Cardiac muscle cell (in vitro differentiated cells and primary cell): ENCODE data around the gene NMRK2. TPM values are rescaled to one million over a fixed set of nuclear protein-coding genes. Genes with fewer than 3 reads are reported as not detected.

Source experiments
- DNase-seq, 2 donors: peaks; one replicate each; pipeline versions ENCODE4 v3.0.0 to v3.0.0-alpha.2; 2010 to 2017; ENCODE audit warnings: low read depth in 1 of 2, low spot score in 1 of 2
- H3K27ac ChIP-seq: fragments of 200-600 bp; sonication (generic); 2 replicates; pipeline ENCODE4 v1.5.1; 2016
- H3K27me3 ChIP-seq: fragments of 200-600 bp; sonication (generic); 2 replicates; pipeline ENCODE4 v1.6.0; 2016; ENCODE audit warnings: control low read depth
- H3K36me3 ChIP-seq: fragments of 200-600 bp; sonication (generic); 2 replicates; pipeline ENCODE4 v1.5.1; 2016; ENCODE audit warnings: control low read depth
- H3K4me1 ChIP-seq: fragments of 200-600 bp; sonication (generic); 2 replicates; pipeline ENCODE4 v1.8.1; 2017; ENCODE audit warnings: low read depth, mild to moderate bottlenecking, mixed run types
- H3K4me3 ChIP-seq: fragments of 200-600 bp; sonication (generic); 2 replicates; pipeline ENCODE4 v1.5.1; 2016; ENCODE audit warnings: mild to moderate bottlenecking
- H3K9me3 ChIP-seq: fragments of 200-600 bp; sonication (generic); 2 replicates; pipeline ENCODE4 v1.5.1; 2017; ENCODE audit warnings: low read depth, mild to moderate bottlenecking, control low read depth
- CTCF ChIP-seq: IDR thresholded peaks from 2 replicates; pipeline ENCODE4 v1.5.1; 2012; ENCODE audit warnings: low read depth, mild to moderate bottlenecking, low read length
- polyA plus RNA-seq: library from polyadenylated mRNA; unstranded; fragments of >200 nt; fragmentation: Nextera tagmentation; extraction: Ambion mirVana; gene quantifications from 2 replicates; pipeline ENCODE4 v1.2.1, GENCODE V29; 2016
- total RNA-seq: library from RNA; depleted of rRNA; stranded (reverse); fragments of >200 nt; gene quantifications from 2 replicates; pipeline ENCODE4 v1.2.3, GENCODE V29; 2016

Gene NMRK2
- total and polyA plus RNA-seq, 2 experiments from 2014 or later, result 32.9 to 39.4 TPM

GRCh38 chr19:3990815-3991117 lies 57.9 kb downstream of the NMRK2 start:
- Histone ChIP-seq H3K4me1 (peaks cover 3% of the 10 kb centered on the region), H3K27ac (no peak overlapping the region), H3K27me3 (no peaks in the 10 kb centered on the region), H3K36me3 (no peaks in the 10 kb centered on the region), H3K9me3 (no peaks in the 10 kb centered on the region), H3K4me3 (no peak overlapping the region)
- DNase-seq, result no peak
- TF ChIP-seq CTCF, result no peak

Other genes starting within 250 kb of the NMRK2 start
- 24.1 and 28.4 TPM in 2 replicates for gene PIP5K1C, start 232.6 kb upstream of the NMRK2 start, total RNA-seq
- 21.0 and 21.8 TPM in 2 replicates for gene PIP5K1C, start 232.6 kb upstream of the NMRK2 start, polyA plus RNA-seq
- 2.8 and 5.2 TPM in 2 replicates for gene TJP3, start 224.7 kb upstream of the NMRK2 start, total RNA-seq
- gene TJP3, start 224.7 kb upstream of the NMRK2 start, polyA plus RNA-seq, result 3.0 and 5.0 TPM in 2 replicates
- gene APBA3, start 171.4 kb upstream of the NMRK2 start, total RNA-seq, result 39.9 and 49.4 TPM in 2 replicates
- 29.4 and 34.3 TPM in 2 replicates for gene APBA3, start 171.4 kb upstream of the NMRK2 start, polyA plus RNA-seq
- 37.9 and 57.8 TPM in 2 replicates for gene MRPL54, start 170.4 kb upstream of the NMRK2 start, total RNA-seq
- 81.5 and 91.2 TPM in 2 replicates for gene MRPL54, start 170.4 kb upstream of the NMRK2 start, polyA plus RNA-seq
- not detected in 2 replicates for gene RAX2, start 160.8 kb upstream of the NMRK2 start, total RNA-seq
- gene RAX2, start 160.8 kb upstream of the NMRK2 start, polyA plus RNA-seq, result not detected in 2 replicates
- 4.9 and 6.9 TPM in 2 replicates for gene MATK, start 146.7 kb upstream of the NMRK2 start, total RNA-seq
- 4.8 and 7.4 TPM in 2 replicates for gene MATK, start 146.7 kb upstream of the NMRK2 start, polyA plus RNA-seq
- 18.8 and 24.2 TPM in 2 replicates for gene ZFR2, start 64.0 kb upstream of the NMRK2 start, total RNA-seq
- 43.0 and 44.7 TPM in 2 replicates for gene ZFR2, start 64.0 kb upstream of the NMRK2 start, polyA plus RNA-seq
- 0.15 and 0.25 TPM in 2 replicates for gene ATCAY, start 52.4 kb upstream of the NMRK2 start, total RNA-seq
- 0.29 and 0.40 TPM in 2 replicates for gene ATCAY, start 52.4 kb upstream of the NMRK2 start, polyA plus RNA-seq
- gene DAPK3, start 38.0 kb downstream of the NMRK2 start, total RNA-seq, result 133 and 157 TPM in 2 replicates
- 72.1 and 90.2 TPM in 2 replicates for gene DAPK3, start 38.0 kb downstream of the NMRK2 start, polyA plus RNA-seq
- 2,213 and 2,849 TPM in 2 replicates for gene EEF2, start 52.4 kb downstream of the NMRK2 start, total RNA-seq
- 316 and 530 TPM in 2 replicates for gene EEF2, start 52.4 kb downstream of the NMRK2 start, polyA plus RNA-seq
- 32.6 and 35.4 TPM in 2 replicates for gene PIAS4, start 74.7 kb downstream of the NMRK2 start, total RNA-seq
- 9.6 and 11.3 TPM in 2 replicates for gene PIAS4, start 74.7 kb downstream of the NMRK2 start, polyA plus RNA-seq
- gene ZBTB7A, start 133.8 kb downstream of the NMRK2 start, total RNA-seq, result 14.6 and 20.5 TPM in 2 replicates
- 17.2 and 18.6 TPM in 2 replicates for gene ZBTB7A, start 133.8 kb downstream of the NMRK2 start, polyA plus RNA-seq
- gene MAP2K2, start 191.1 kb downstream of the NMRK2 start, total RNA-seq, result 220 and 240 TPM in 2 replicates
- 217 and 219 TPM in 2 replicates for gene MAP2K2, start 191.1 kb downstream of the NMRK2 start, polyA plus RNA-seq
- not detected in 2 replicates for gene CREB3L3, start 220.6 kb downstream of the NMRK2 start, total RNA-seq
- gene CREB3L3, start 220.6 kb downstream of the NMRK2 start, polyA plus RNA-seq, result not detected in 2 replicates
- gene SIRT6, start 249.5 kb downstream of the NMRK2 start, total RNA-seq, result 29.5 and 34.2 TPM in 2 replicates
- gene SIRT6, start 249.5 kb downstream of the NMRK2 start, polyA plus RNA-seq, result 8.8 and 11.3 TPM in 2 replicates
- 4.6 and 7.4 TPM in 2 replicates for gene ANKRD24, start 249.6 kb downstream of the NMRK2 start, total RNA-seq
- gene ANKRD24, start 249.6 kb downstream of the NMRK2 start, polyA plus RNA-seq, result 3.5 and 6.2 TPM in 2 replicates